Measurements from ENCODE around the gene IQSEC1. TPM values are rescaled to one million over a fixed set of nuclear protein-coding genes. Genes with fewer than 3 reads are reported as not detected.

Gene IQSEC1
- total RNA-seq, 1 experiment from 2014 or later: 28.1 TPM

DNA sequence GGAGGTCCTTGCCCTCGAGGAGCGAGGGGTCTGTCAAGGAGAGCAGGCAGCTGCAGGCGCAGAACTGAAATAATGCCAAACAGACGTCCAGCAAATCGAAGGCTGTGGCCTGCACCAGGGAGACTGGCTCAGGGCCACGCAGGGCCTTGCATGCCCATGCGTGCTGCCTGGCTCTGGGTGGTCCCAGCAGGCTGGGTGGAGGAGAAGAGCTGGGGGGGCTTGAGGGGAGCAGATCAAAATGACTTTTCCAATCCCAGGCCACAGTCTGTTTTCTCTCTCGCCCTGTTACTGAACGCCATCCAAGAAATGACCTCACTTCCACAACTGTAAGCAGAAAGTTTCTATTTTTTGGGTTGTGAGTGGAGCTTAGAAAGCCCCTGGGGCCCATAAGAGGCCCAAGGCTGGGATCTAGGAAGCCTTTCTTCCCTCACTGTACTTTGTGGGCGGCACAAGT, 134.9 kb downstream of the IQSEC1 start:
- TF ChIP-seq SP1 (IDR thresholded peaks at IDR 0.05; ENCODE audit: low read depth) (no peak), CEBPB (IDR thresholded peaks at IDR 0.05; ENCODE audit: low read depth) (no peak), CBX3 (IDR thresholded peaks at IDR 0.05; ENCODE audit: low read depth) (no peak), ZNF274 (IDR thresholded peaks at IDR 0.05; ENCODE audit: low read depth, low read length) (no peak), POLR2AphosphoS5 (IDR thresholded peaks at IDR 0.05; ENCODE audit: low read depth, low read length) (no peak), EZH2 (IDR thresholded peaks at IDR 0.05) (no peak), ZFX (IDR thresholded peaks at IDR 0.05) (no peak), EGR1 (IDR thresholded peaks at IDR 0.05; ENCODE audit: low read depth) (no peak)
- TF ChIP-seq, protein P1, sequence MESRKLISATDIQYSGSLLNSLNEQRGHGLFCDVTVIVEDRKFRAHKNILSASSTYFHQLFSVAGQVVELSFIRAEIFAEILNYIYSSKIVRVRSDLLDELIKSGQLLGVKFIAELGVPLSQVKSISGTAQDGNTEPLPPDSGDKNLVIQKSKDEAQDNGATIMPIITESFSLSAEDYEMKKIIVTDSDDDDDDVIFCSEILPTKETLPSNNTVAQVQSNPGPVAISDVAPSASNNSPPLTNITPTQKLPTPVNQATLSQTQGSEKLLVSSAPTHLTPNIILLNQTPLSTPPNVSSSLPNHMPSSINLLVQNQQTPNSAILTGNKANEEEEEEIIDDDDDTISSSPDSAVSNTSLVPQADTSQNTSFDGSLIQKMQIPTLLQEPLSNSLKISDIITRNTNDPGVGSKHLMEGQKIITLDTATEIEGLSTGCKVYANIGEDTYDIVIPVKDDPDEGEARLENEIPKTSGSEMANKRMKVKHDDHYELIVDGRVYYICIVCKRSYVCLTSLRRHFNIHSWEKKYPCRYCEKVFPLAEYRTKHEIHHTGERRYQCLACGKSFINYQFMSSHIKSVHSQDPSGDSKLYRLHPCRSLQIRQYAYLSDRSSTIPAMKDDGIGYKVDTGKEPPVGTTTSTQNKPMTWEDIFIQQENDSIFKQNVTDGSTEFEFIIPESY (IDR thresholded peaks at IDR 0.05; ENCODE audit: extremely low read depth, insufficient replicate concordance, low read length): no peak
- H2AFZ ChIP-seq (ENCODE audit: low read depth, low read length, poor library complexity, severe bottlenecking): no peak overlapping the region
- H3K9me2 ChIP-seq (ENCODE audit: insufficient read depth): no peaks in the 10 kb centered on the region
- H3K9me3 ChIP-seq (ENCODE audit: control insufficient read depth in 1 of 2, insufficient read depth in 1 of 2, low read depth in 1 of 2, low read length in 2 of 2): no peaks in the 10 kb centered on the region
- CTCF ChIA-PET: no interaction called here
- no TSS peak for BruUV-seq (replicated peaks)
- H3K27me3 ChIP-seq (ENCODE audit: insufficient read depth, low read length): no peaks in the 10 kb centered on the region
- H3K9ac ChIP-seq (ENCODE audit: low read length): no peak overlapping the region
- no peaks in the 10 kb centered on the region for H3K4me1 ChIP-seq (ENCODE audit: control insufficient read depth in 1 of 2, insufficient read depth in 2 of 2, low read length in 2 of 2)
- no peaks in the 10 kb centered on the region for H4K20me1 ChIP-seq (ENCODE audit: insufficient read depth)
- no peaks in the 10 kb centered on the region; the same call in 1 of the 2 replicates for H3K79me2 ChIP-seq (ENCODE audit: insufficient read depth, low read length)
- POLR2A ChIA-PET: no interaction called here
- H3K36me3 ChIP-seq (ENCODE audit: control insufficient read depth in 1 of 2, insufficient read depth in 2 of 2, low read length in 2 of 2): no peaks in the 10 kb centered on the region; a peak in 1 of 4 replicates
- H3K4me3 ChIP-seq (replicated peaks in 1 of 2; ENCODE audit: low read depth in 1 of 2, low read length in 2 of 2): no peak overlapping the region
- H3K27ac ChIP-seq (ENCODE audit: low read depth, low read length): no peak overlapping the region
- RAD21 ChIA-PET (ENCODE audit: low non-redundant PET in 1 of 2, low total read pairs in 2 of 2, uncharacterized antibody in 2 of 2, unreplicated experiment in 2 of 2): no interaction called here
- DNase-seq (ENCODE audit: low read depth, low spot score): no peak
- H3K4me2 ChIP-seq (ENCODE audit: low read length): no peak overlapping the region
- ATAC-seq: no peak
- intact Hi-C loops (cut with micrococcal nuclease): no loop called here
